Urinary bladder (tissue), 4 donors: Measurements from ENCODE around the gene CERT1. TPM values are rescaled to one million over a fixed set of nuclear protein-coding genes. Genes with fewer than 3 reads are reported as not detected.
"Not testable (repeated sequence)": the region's sequence is repeated elsewhere in the genome, so short reads cannot be mapped to it uniquely, and the experiment has no call there.

Experiments used
- DNase-seq: peaks from one replicate; pipeline ENCODE4 v3.0.0-alpha.2; 2015; ENCODE audit errors: extremely low spot score
- H3K27ac ChIP-seq: one replicate; pipeline ENCODE4 v1.5.1; 2013; ENCODE audit warnings: low read depth, mild to moderate bottlenecking, moderate library complexity
- H3K36me3 ChIP-seq: one replicate; pipeline ENCODE4 v1.6.1; 2013; ENCODE audit warnings: mild to moderate bottlenecking, moderate library complexity; ENCODE audit not compliant: insufficient read depth
- H3K4me1 ChIP-seq: one replicate; pipeline ENCODE4 v1.6.1; 2013; ENCODE audit warnings: mild to moderate bottlenecking, moderate library complexity; ENCODE audit not compliant: insufficient read depth
- H3K4me3 ChIP-seq: one replicate; pipeline ENCODE4 v1.5.1; 2013; ENCODE audit warnings: low read depth, low read length
- WGBS: extraction: QIAGEN DNeasy Blood & Tissue Kit; methylation state at CpG from one replicate; pipeline ENCODE4 v1.1.7; 2013; 5-methylcytosine and 5-hydroxymethylcytosine counted together
- polyA plus RNA-seq: library from polyadenylated mRNA; stranded (reverse); fragments of 200-250 nt; gene quantifications from one replicate; pipeline ENCODE4 v1.2.3, GENCODE V29; 2013
- total RNA-seq: library from RNA; depleted of rRNA; stranded (reverse); fragments of >200 nt; gene quantifications from one replicate; pipeline ENCODE4 v1.2.3, GENCODE V29; 2014
- donor health status: healthy with polysubstance abuse.
- donor health status: healthy.

The CERT1 gene
- total and polyA plus RNA-seq, 2 donors: 32.5 to 94.1 TPM

GRCh38 chr5:75536147-75536546, 24.7 kb upstream of the CERT1 start:
- 84% methylated on average over 3 of the region's 3 CpGs for WGBS
- DNase-seq: no peak
- Histone ChIP-seq H3K27ac (no peak overlapping the region), H3K4me3 (no peak overlapping the region), H3K4me1 (no peaks in the 10 kb centered on the region), H3K36me3 (peaks cover 3% of the 10 kb centered on the region)

GRCh38 chr5:75534734-75535133, 23.3 kb upstream of the CERT1 start:
- no peaks in the 10 kb centered on the region for H3K4me1 ChIP-seq
- 97% methylated on average over 2 of the region's 2 CpGs for WGBS

GRCh38 chr5:75533716-75534115, 22.3 kb upstream of the CERT1 start:
- not testable (repeated sequence) for H3K4me1 ChIP-seq, H3K27ac ChIP-seq, H3K36me3 ChIP-seq, DNase-seq, H3K4me3 ChIP-seq
- 97% methylated on average over 1 of the region's 1 CpG for WGBS

More at GRCh38 chr5:75534734-75535133, 23.3 kb upstream of the CERT1 start:
- Histone ChIP-seq H3K36me3 (peaks cover 3% of the 10 kb centered on the region), H3K27ac (no peak overlapping the region), H3K4me3 (no peak overlapping the region)
- no peak for DNase-seq

GRCh38 chr5:75532190-75532589, 20.8 kb upstream of the CERT1 start:
- no peak for DNase-seq
- Histone ChIP-seq H3K4me1 (no peaks in the 10 kb centered on the region), H3K27ac (no peak overlapping the region), H3K36me3 (peaks cover 3% of the 10 kb centered on the region), H3K4me3 (no peak overlapping the region)
- whole genome bisulfite sequencing: over 99% methylated on average over 2 of the region's 2 CpGs

GRCh38 chr5:75529185-75529584, 17.8 kb upstream of the CERT1 start:
- no peak for DNase-seq
- H3K27ac ChIP-seq: no peak overlapping the region
- no peaks in the 10 kb centered on the region for H3K36me3 ChIP-seq
- no peaks in the 10 kb centered on the region for H3K4me1 ChIP-seq
- H3K4me3 ChIP-seq: no peak overlapping the region

GRCh38 chr5:75526070-75526469, 14.6 kb upstream of the CERT1 start:
- no peak overlapping the region for H3K4me3 ChIP-seq
- 83% methylated on average over 2 of the region's 2 CpGs for WGBS
- no peak overlapping the region for H3K27ac ChIP-seq
- no peaks in the 10 kb centered on the region for H3K4me1 ChIP-seq
- DNase-seq: no peak
- H3K36me3 ChIP-seq: no peaks in the 10 kb centered on the region

GRCh38 chr5:75525344-75525743, 13.9 kb upstream of the CERT1 start:
- no peak overlapping the region for H3K27ac ChIP-seq
- H3K4me1 ChIP-seq: no peaks in the 10 kb centered on the region
- no peak for DNase-seq
- 95% methylated on average over 1 of the region's 1 CpG for WGBS
- H3K36me3 ChIP-seq: no peaks in the 10 kb centered on the region
- H3K4me3 ChIP-seq: no peak overlapping the region

- WGBS: 85% methylated on average over 1 of the region's 1 CpG
- Histone ChIP-seq H3K4me3 (no peak overlapping the region), H3K36me3 (no peaks in the 10 kb centered on the region), H3K4me1 (no peaks in the 10 kb centered on the region), H3K27ac (no peak overlapping the region)
- DNase-seq: no peak
Measured at GRCh38 chr5:75524591-75524990, 13.2 kb upstream of the CERT1 start.

GRCh38 chr5:75524071-75524470, 12.6 kb upstream of the CERT1 start:
- Histone ChIP-seq H3K36me3 (no peaks in the 10 kb centered on the region), H3K4me3 (no peak overlapping the region), H3K27ac (no peak overlapping the region), H3K4me1 (no peaks in the 10 kb centered on the region)
- DNase-seq: no peak
- 75% methylated on average over 3 of the region's 3 CpGs for WGBS

GRCh38 chr5:75523275-75523674, 11.8 kb upstream of the CERT1 start:
- no peaks in the 10 kb centered on the region for H3K4me1 ChIP-seq
- no peak for DNase-seq
- WGBS: 92% methylated on average over 1 of the region's 1 CpG
- H3K36me3 ChIP-seq: no peaks in the 10 kb centered on the region
- H3K4me3 ChIP-seq: no peak overlapping the region
- no peak overlapping the region for H3K27ac ChIP-seq

- Histone ChIP-seq H3K27ac (no peak overlapping the region), H3K4me3 (no peak overlapping the region), H3K36me3 (no peaks in the 10 kb centered on the region), H3K4me1 (no peaks in the 10 kb centered on the region)
- DNase-seq: no peak
- 97% methylated on average over 1 of the region's 1 CpG for WGBS
Measured at GRCh38 chr5:75522542-75522941, 11.1 kb upstream of the CERT1 start.

GRCh38 chr5:75522025-75522424, 10.6 kb upstream of the CERT1 start:
- no peak for DNase-seq
- Histone ChIP-seq H3K4me3 (no peak overlapping the region), H3K4me1 (no peaks in the 10 kb centered on the region), H3K36me3 (no peaks in the 10 kb centered on the region), H3K27ac (no peak overlapping the region)

GRCh38 chr5:75521195-75521594, 9.8 kb upstream of the CERT1 start:
- Histone ChIP-seq H3K36me3 (no peaks in the 10 kb centered on the region), H3K27ac (no peak overlapping the region), H3K4me1 (no peaks in the 10 kb centered on the region), H3K4me3 (no peak overlapping the region)
- DNase-seq: no peak
- WGBS: 94% methylated on average over 2 of the region's 2 CpGs

GRCh38 chr5:75519761-75520160, 8.3 kb upstream of the CERT1 start:
- 67% methylated on average over 1 of the region's 1 CpG for WGBS
- Histone ChIP-seq H3K4me1 (no peaks in the 10 kb centered on the region), H3K27ac (no peak overlapping the region), H3K4me3 (no peak overlapping the region), H3K36me3 (no peaks in the 10 kb centered on the region)
- DNase-seq: no peak

GRCh38 chr5:75514323-75514722, 2.9 kb upstream of the CERT1 start:
- Histone ChIP-seq H3K27ac (no peak overlapping the region), H3K36me3 (no peaks in the 10 kb centered on the region), H3K4me3 (no peak overlapping the region), H3K4me1 (no peaks in the 10 kb centered on the region)
- WGBS: 98% methylated on average over 3 of the region's 3 CpGs
- DNase-seq: no peak
